H9 (cell line): Measurements from ENCODE around the gene ADARB2. TPM values are rescaled to one million over a fixed set of nuclear protein-coding genes. Genes with fewer than 3 reads are reported as not detected.

Experiments used
- DNase-seq: peaks from one replicate; pipeline ENCODE4 v3.0.0-alpha.2; 2017
- H2AFZ ChIP-seq: one replicate; pipeline ENCODE4 v1.6.1; 2013; ENCODE audit warnings: mild to moderate bottlenecking, low read length, control low read depth, moderate library complexity
- H2AK5ac ChIP-seq: 2 replicates; pipeline ENCODE4 v1.6.1; 2013; ENCODE audit warnings: low read length, control low read depth, mixed read lengths; ENCODE audit not compliant: insufficient read length
- H2BK120ac ChIP-seq: one replicate; pipeline ENCODE4 v1.6.1; 2013; ENCODE audit warnings: low read depth, mild to moderate bottlenecking, low read length, control low read depth, inconsistent platforms; ENCODE audit not compliant: poor library complexity, severe bottlenecking
- H2BK12ac ChIP-seq: 2 replicates; pipeline ENCODE4 v1.6.1; 2013; ENCODE audit warnings: low read length, control low read depth, mixed read lengths, low read depth; ENCODE audit not compliant: insufficient read length
- H2BK15ac ChIP-seq: 2 replicates; pipeline ENCODE4 v1.6.1; 2013; ENCODE audit warnings: low read depth, low read length, control low read depth
- H2BK20ac ChIP-seq: one replicate; pipeline ENCODE4 v1.6.1; 2013; ENCODE audit warnings: low read depth, mild to moderate bottlenecking, low read length, control low read depth, inconsistent platforms; ENCODE audit not compliant: poor library complexity, severe bottlenecking
- H2BK5ac ChIP-seq: 2 replicates; pipeline ENCODE4 v1.6.1; 2013; ENCODE audit warnings: low read length, control low read depth, mixed read lengths; ENCODE audit not compliant: insufficient read length
- H3K14ac ChIP-seq: 2 replicates; pipeline ENCODE4 v1.6.1; 2013; ENCODE audit warnings: low read length, control low read depth; ENCODE audit not compliant: insufficient read depth
- H3K18ac ChIP-seq: 2 replicates; pipeline ENCODE4 v1.6.1; 2013; ENCODE audit warnings: low read depth, mild to moderate bottlenecking, mixed read lengths, low read length, control low read depth; ENCODE audit not compliant: insufficient read length
- H3K23ac ChIP-seq: 2 replicates; pipeline ENCODE4 v1.6.1; 2013; ENCODE audit warnings: low read length, control low read depth, mixed read lengths, low read depth; ENCODE audit not compliant: insufficient read length
- H3K23me2 ChIP-seq: 2 replicates; pipeline ENCODE4 v1.6.1; 2013; ENCODE audit warnings: low read depth, mild to moderate bottlenecking, mixed read lengths, low read length, control low read depth; ENCODE audit not compliant: insufficient read length, poor library complexity, severe bottlenecking
- H3K27ac ChIP-seq: 2 replicates; pipeline ENCODE4 v1.5.1; 2013; ENCODE audit warnings: low read length, control low read depth, mixed read lengths, low read depth; ENCODE audit not compliant: insufficient read length
- H3K27me3 ChIP-seq: 2 replicates; pipeline ENCODE4 v1.6.1; 2013; ENCODE audit warnings: low read length, control low read depth, inconsistent platforms; ENCODE audit not compliant: insufficient read depth
- H3K4ac ChIP-seq: 2 replicates; pipeline ENCODE4 v1.6.1; 2013; ENCODE audit warnings: low read depth, mild to moderate bottlenecking, control low read depth, inconsistent platforms, low read length, moderate library complexity
- H3K4me1 ChIP-seq: 2 replicates; pipeline ENCODE4 v1.6.1; 2013; ENCODE audit warnings: low read length, control low read depth, inconsistent platforms; ENCODE audit not compliant: insufficient read depth
- H3K4me2 ChIP-seq: 2 replicates; pipeline ENCODE4 v1.6.1; 2013; ENCODE audit warnings: low read length, control low read depth, mixed read lengths; ENCODE audit not compliant: insufficient read length, insufficient read depth
- H3K56ac ChIP-seq: 2 replicates; pipeline ENCODE4 v1.6.1; 2013; ENCODE audit warnings: low read depth, mild to moderate bottlenecking, mixed read lengths, low read length, control low read depth; ENCODE audit not compliant: insufficient read length
- H3K79me1 ChIP-seq: 2 replicates; pipeline ENCODE4 v1.6.1; 2013; ENCODE audit warnings: low read depth, mild to moderate bottlenecking, moderate library complexity, low read length, control low read depth, inconsistent platforms; ENCODE audit not compliant: insufficient read depth, poor library complexity, severe bottlenecking
- H3K79me2 ChIP-seq: 2 replicates; pipeline ENCODE4 v1.6.1; 2013; ENCODE audit warnings: low read length, control low read depth, inconsistent platforms; ENCODE audit not compliant: insufficient read depth
- H3K9ac ChIP-seq: 2 replicates; pipeline ENCODE4 v1.6.1; 2013; ENCODE audit warnings: low read length, control low read depth, mixed read lengths; ENCODE audit not compliant: insufficient read length; ENCODE audit errors: extremely low read depth
- H3K9me3 ChIP-seq: one replicate; pipeline ENCODE4 v1.6.1; 2013; ENCODE audit warnings: low read depth, low read length, inconsistent platforms; ENCODE audit not compliant: control insufficient read depth
- H3T11ph ChIP-seq: one replicate; pipeline ENCODE4 v1.6.1; 2013; ENCODE audit warnings: mild to moderate bottlenecking, low read length, control low read depth, inconsistent platforms
- H4K20me1 ChIP-seq: one replicate; pipeline ENCODE4 v1.6.1; 2013; ENCODE audit not compliant: control insufficient read depth, insufficient read length, insufficient read depth
- H4K5ac ChIP-seq: 2 replicates; pipeline ENCODE4 v1.6.1; 2013; ENCODE audit warnings: low read depth, mild to moderate bottlenecking, mixed read lengths, low read length, control low read depth; ENCODE audit not compliant: insufficient read length
- H4K8ac ChIP-seq: replicated peaks from 2 replicates; pipeline ENCODE4 v1.6.1; 2013; ENCODE audit warnings: low read length, control low read depth, mixed read lengths, low read depth; ENCODE audit not compliant: insufficient read length
- H4K91ac ChIP-seq: 2 replicates; pipeline ENCODE4 v1.6.1; 2013; ENCODE audit warnings: low read depth, mild to moderate bottlenecking, moderate library complexity, mixed read lengths, low read length, control low read depth; ENCODE audit not compliant: insufficient read length
- H3K27ac Mint-ChIP-seq, 3 experiments: 2 replicates in 2 of 3; 3 replicates in 1 of 3; pipeline ENCODE4 v1.8.0; 2020 to 2021; ENCODE audit warnings: mixed read lengths in 3 of 3, mild to moderate bottlenecking in 1 of 3, moderate library complexity in 1 of 3
- H3K27me3 Mint-ChIP-seq: 2 replicates; pipeline ENCODE4 v1.8.0; 2021; ENCODE audit warnings: low read depth, mild to moderate bottlenecking, moderate library complexity, mixed read lengths
- H3K36me3 Mint-ChIP-seq, 3 experiments: 2 replicates in 2 of 3; 3 replicates in 1 of 3; pipeline ENCODE4 v1.8.0; 2020 to 2021; ENCODE audit warnings: low read depth in 3 of 3, mixed read lengths in 3 of 3; ENCODE audit not compliant: insufficient read depth in 1 of 3
- H3K4me1 Mint-ChIP-seq, 2 experiments: 2 replicates each; pipeline ENCODE4 v1.8.0; 2020; ENCODE audit warnings: mixed read lengths in 2 of 2
- H3K4me3 Mint-ChIP-seq, 2 experiments: 2 replicates in 1 of 2; 3 replicates in 1 of 2; pipeline ENCODE4 v1.8.0; 2020 to 2021; ENCODE audit warnings: mild to moderate bottlenecking in 2 of 2, mixed read lengths in 2 of 2, moderate library complexity in 1 of 2
- H3K9me3 Mint-ChIP-seq, 2 experiments: 2 replicates in 1 of 2; 3 replicates in 1 of 2; pipeline ENCODE4 v1.8.0; 2020; ENCODE audit warnings: mild to moderate bottlenecking in 2 of 2, mixed read lengths in 2 of 2, moderate library complexity in 1 of 2
- WGBS: extraction: QIAGEN DNeasy Blood & Tissue Kit; methylation state at CpG from one replicate; pipeline ENCODE4 v1.1.7; 2013; ENCODE audit warnings: missing lambda C conversion rate, low lambda C conversion rate, mixed read lengths; ENCODE audit not compliant: insufficient read length; ENCODE audit errors: extremely low coverage; 5-methylcytosine and 5-hydroxymethylcytosine counted together
- total RNA-seq: library from RNA; stranded (reverse); gene quantifications from 2 replicates; pipeline ENCODE4 v1.2.1, GENCODE V29; 2021
- TF ChIP-seq, protein P1 (sequence below): fragments of 200-600 bp; sonication (generic); conservative IDR thresholded peaks from 3 replicates; pipeline ENCODE4 v1.8.0; 2021; ENCODE audit warnings: antibody characterized with exemption, mild to moderate bottlenecking

The ADARB2 gene
- total RNA-seq, 1 experiment from 2014 or later: 0.87 TPM

DNA sequence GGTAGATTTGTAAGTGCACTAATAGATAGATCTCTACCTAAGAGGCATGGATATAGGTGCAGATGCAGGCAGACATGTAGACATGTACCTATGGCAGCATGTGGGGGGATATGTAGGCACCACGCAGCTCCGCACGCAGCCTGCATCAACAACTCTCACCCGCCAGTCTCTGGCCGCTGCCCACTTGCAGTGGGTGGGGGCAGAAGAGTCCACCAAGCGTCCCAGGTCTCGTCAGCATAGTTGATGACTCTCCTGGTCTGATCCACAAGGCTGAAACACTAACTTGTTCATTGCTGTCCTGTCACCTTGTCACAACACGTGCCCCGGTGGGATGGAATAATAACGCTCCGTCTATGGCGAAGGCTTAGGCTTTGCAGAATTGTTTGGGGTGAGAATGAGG is 252.0 kb downstream of the ADARB2 start:
- Histone ChIP-seq H2AK5ac (no peak overlapping the region), H4K91ac (no peak overlapping the region), H2BK20ac (no peak overlapping the region), H3K56ac (no peak overlapping the region), H3K27me3 (no peaks in the 10 kb centered on the region), H3K14ac (no peak overlapping the region; the same call in 1 of the 2 replicates), H3K27ac (no peak overlapping the region), H2BK12ac (no peak overlapping the region), H2BK5ac (no peak overlapping the region), H2BK15ac (no peak overlapping the region), H4K20me1 (no peaks in the 10 kb centered on the region), H4K8ac (no peak overlapping the region), H3K4ac (no peak overlapping the region), H3K23ac (no peak overlapping the region), H3K9me3 (no peaks in the 10 kb centered on the region), H3K23me2 (no peaks in the 10 kb centered on the region), H4K5ac (no peak overlapping the region), H3K18ac (no peak overlapping the region), H3T11ph (no peak overlapping the region), H3K4me2 (no peak overlapping the region), H3K9ac (no peak overlapping the region), H3K79me1 (no peaks in the 10 kb centered on the region), H2AFZ (no peak overlapping the region), H3K79me2 (no peaks in the 10 kb centered on the region), H2BK120ac (no peak overlapping the region), H3K4me1 (peaks cover 3% of the 10 kb centered on the region; the same call in 1 of the 2 replicates)
- H3K4me1 Mint-ChIP-seq: peaks cover 18 to 30% of the 10 kb centered on the region in 2 experiments
- no peak overlapping the region for H3K4me3 Mint-ChIP-seq
- no CpG with 5 or more reads among the region's 12 CpGs for WGBS
- no peak for DNase-seq
- no peaks in the 10 kb centered on the region for H3K36me3 Mint-ChIP-seq
- H3K27me3 Mint-ChIP-seq: peaks cover 15% of the 10 kb centered on the region
- no peak overlapping the region for H3K27ac Mint-ChIP-seq
- TF ChIP-seq, protein P1, sequence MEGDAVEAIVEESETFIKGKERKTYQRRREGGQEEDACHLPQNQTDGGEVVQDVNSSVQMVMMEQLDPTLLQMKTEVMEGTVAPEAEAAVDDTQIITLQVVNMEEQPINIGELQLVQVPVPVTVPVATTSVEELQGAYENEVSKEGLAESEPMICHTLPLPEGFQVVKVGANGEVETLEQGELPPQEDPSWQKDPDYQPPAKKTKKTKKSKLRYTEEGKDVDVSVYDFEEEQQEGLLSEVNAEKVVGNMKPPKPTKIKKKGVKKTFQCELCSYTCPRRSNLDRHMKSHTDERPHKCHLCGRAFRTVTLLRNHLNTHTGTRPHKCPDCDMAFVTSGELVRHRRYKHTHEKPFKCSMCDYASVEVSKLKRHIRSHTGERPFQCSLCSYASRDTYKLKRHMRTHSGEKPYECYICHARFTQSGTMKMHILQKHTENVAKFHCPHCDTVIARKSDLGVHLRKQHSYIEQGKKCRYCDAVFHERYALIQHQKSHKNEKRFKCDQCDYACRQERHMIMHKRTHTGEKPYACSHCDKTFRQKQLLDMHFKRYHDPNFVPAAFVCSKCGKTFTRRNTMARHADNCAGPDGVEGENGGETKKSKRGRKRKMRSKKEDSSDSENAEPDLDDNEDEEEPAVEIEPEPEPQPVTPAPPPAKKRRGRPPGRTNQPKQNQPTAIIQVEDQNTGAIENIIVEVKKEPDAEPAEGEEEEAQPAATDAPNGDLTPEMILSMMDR: no peak
- H3K9me3 Mint-ChIP-seq: no peaks in the 10 kb centered on the region
